Measurements from ENCODE around the gene ACP4. TPM values are rescaled to one million over a fixed set of nuclear protein-coding genes. Genes with fewer than 3 reads are reported as not detected.

Gene ACP4
- total and polyA plus RNA-seq, 2 of the 13 experiments (the other 11 are each of a cell fraction or from before 2014, with no cell fraction given) = 0.08 TPM; not detected in 1

- POLR2A ChIA-PET = no interaction called here
- Histone ChIP-seq H3K36me3 (replicated peaks in 1 of 2; ENCODE audit: control insufficient read depth in 1 of 2, insufficient read depth in 2 of 2, low read length in 2 of 2) (no peaks in the 10 kb centered on the region), H3K9me3 (ENCODE audit: low read length) (no peaks in the 10 kb centered on the region), H3K4me3 (replicated peaks in 1 of 3; ENCODE audit: insufficient read depth in 1 of 3, low read depth in 2 of 3, low read length in 3 of 3) (no peak overlapping the region), H3K27me3 (ENCODE audit: control insufficient read depth in 1 of 2, insufficient read depth in 2 of 2, low read length in 2 of 2) (peaks cover 0 to 4% of the 10 kb centered on the region in 2 experiments; a peak in 2 of 5 replicates), H3K4me2 (ENCODE audit: low read depth, low read length) (no peak overlapping the region), H2AFZ (ENCODE audit: low read length) (no peak overlapping the region), H3K4me1 (ENCODE audit: insufficient read depth, low read length) (no peaks in the 10 kb centered on the region), H3K79me2 (ENCODE audit: insufficient read depth, low read length) (no peaks in the 10 kb centered on the region), H3K9ac (ENCODE audit: insufficient read depth, low read depth, low read length) (no peak overlapping the region), H3K27ac (ENCODE audit: extremely low read length, insufficient read depth, low read length) (no peak overlapping the region), H4K20me1 (ENCODE audit: insufficient read depth, low read length) (no peaks in the 10 kb centered on the region)
- no peak for DNase-seq (ENCODE audit: low spot score)
- in situ Hi-C loops (cut with HindIII; ENCODE audit: extremely low pct_ligation_motif_present, low pct_unique_long_range_greater_than_20kb) (no loop called here), intact Hi-C loops (cut with micrococcal nuclease; ENCODE audit: unreplicated experiment) (no loop called here)
- no peak for FAIRE-seq
- BruUV-seq (replicated peaks) = no TSS peak
- WGBS (ENCODE audit: low lambda C conversion rate) = 13% methylated on average over 6 of the region's 6 CpGs
- CTCF ChIA-PET (ENCODE audit: low intra/inter-chr PET ratio, low total read pairs) = no interaction called here
- no peak for ATAC-seq
- TF ChIP-seq CBX1 (IDR thresholded peaks at IDR 0.05; ENCODE audit: low read depth) = no peak
- TF ChIP-seq HNF1A (IDR thresholded peaks at IDR 0.05; ENCODE audit: low read depth) = no peak
- TF ChIP-seq HNF1A (CRISPR knock-in tag; IDR thresholded peaks at IDR 0.05; ENCODE audit: borderline replicate concordance) = no peak
- TF ChIP-seq ZBTB33 (CRISPR knock-in tag; IDR thresholded peaks at IDR 0.05) = no peak
- TF ChIP-seq ZNF564 (CRISPR knock-in tag; IDR thresholded peaks at IDR 0.05) = no peak
- TF ChIP-seq ZEB1 (IDR thresholded peaks at IDR 0.05; ENCODE audit: insufficient replicate concordance, low read depth) = no peak
- TF ChIP-seq DBP (CRISPR knock-in tag; IDR thresholded peaks at IDR 0.05; ENCODE audit: not compliant biosample characterization) = no peak
- TF ChIP-seq SP140L (CRISPR knock-in tag; IDR thresholded peaks at IDR 0.05; ENCODE audit: borderline replicate concordance) = no peak
- no peak for TF ChIP-seq ZNF816 (CRISPR knock-in tag; IDR thresholded peaks at IDR 0.05; ENCODE audit: borderline replicate concordance)
- no peak for TF ChIP-seq MLX (CRISPR knock-in tag; IDR thresholded peaks at IDR 0.05)
- TF ChIP-seq FOXP4 (CRISPR knock-in tag; IDR thresholded peaks at IDR 0.05) = no peak
- TF ChIP-seq PPARG (CRISPR knock-in tag; conservative IDR thresholded peaks at IDR 0.05) = no peak
- no peak for TF ChIP-seq GATAD1 (CRISPR knock-in tag; IDR thresholded peaks at IDR 0.05)
- no peak for TF ChIP-seq ZBTB14 (CRISPR knock-in tag; IDR thresholded peaks at IDR 0.05)
Measured at GRCh38 chr19:50842130-50842529, 51.9 kb downstream of the ACP4 start.

Data from HepG2 (cell line).